GM23338 (cell line): Measurements from ENCODE around the gene CCDC174. TPM values are rescaled to one million over a fixed set of nuclear protein-coding genes. Genes with fewer than 3 reads are reported as not detected.

Experiments used
- ATAC-seq: fragments of 200-7000 bp; cut with Tn5 transposase; 3 replicates; pipeline ENCODE4 v1.9.1; 2020
- DNase-seq: peaks from one replicate; pipeline ENCODE4 v3.0.0-alpha.2; 2015; ENCODE audit warnings: low spot score
- H2AFZ ChIP-seq: fragments of 200-600 bp; sonication (generic); 2 replicates; pipeline ENCODE4 v1.8.0; 2016; ENCODE audit warnings: antibody characterized with exemption, mild to moderate bottlenecking, moderate library complexity
- H3F3A ChIP-seq: fragments of 200-600 bp; sonication (generic); replicated peaks from 2 replicates; pipeline ENCODE4 v1.8.0; 2017; ENCODE audit warnings: antibody characterized with exemption, mixed run types, low read depth
- H3K27ac ChIP-seq: fragments of 200-600 bp; sonication (generic); 2 replicates; pipeline ENCODE4 v1.6.1; 2016; ENCODE audit warnings: low read depth
- H3K27me3 ChIP-seq: fragments of 200-600 bp; sonication (generic); 2 replicates; pipeline ENCODE4 v1.8.0; 2016; ENCODE audit warnings: mild to moderate bottlenecking, mixed run types, moderate library complexity; ENCODE audit not compliant: insufficient read depth
- H3K36me3 ChIP-seq: fragments of 200-600 bp; sonication (generic); 2 replicates; pipeline ENCODE4 v1.8.0; 2016; ENCODE audit warnings: mild to moderate bottlenecking; ENCODE audit not compliant: insufficient read depth
- H3K4me1 ChIP-seq: fragments of 200-600 bp; sonication (generic); 2 replicates; pipeline ENCODE4 v1.8.0; 2016; ENCODE audit warnings: mild to moderate bottlenecking, moderate library complexity; ENCODE audit not compliant: insufficient read depth
- H3K4me2 ChIP-seq: fragments of 200-600 bp; sonication (generic); 2 replicates; pipeline ENCODE4 v1.7.1; 2017; ENCODE audit warnings: mixed run types
- H3K4me3 ChIP-seq: fragments of 200-600 bp; sonication (generic); 2 replicates; pipeline ENCODE4 v1.6.1; 2016; ENCODE audit warnings: mixed run types
- H3K79me2 ChIP-seq: fragments of 200-600 bp; sonication (generic); replicated peaks from 2 replicates; pipeline ENCODE4 v1.8.0; 2017; ENCODE audit warnings: mild to moderate bottlenecking; ENCODE audit not compliant: insufficient read depth
- H3K9me2 ChIP-seq: fragments of 200-600 bp; sonication (generic); 2 replicates; pipeline ENCODE4 v1.8.0; 2017; ENCODE audit not compliant: insufficient read depth
- H4K20me1 ChIP-seq: fragments of 200-600 bp; sonication (generic); replicated peaks from 2 replicates; pipeline ENCODE4 v1.8.0; 2017; ENCODE audit warnings: mild to moderate bottlenecking; ENCODE audit not compliant: insufficient read depth
- H3K27ac Mint-ChIP-seq: 2 replicates; pipeline ENCODE4 v1.8.0; 2020; ENCODE audit warnings: inconsistent platforms, mild to moderate bottlenecking, moderate library complexity, mixed read lengths
- H3K27me3 Mint-ChIP-seq: 3 replicates; pipeline ENCODE4 v1.8.0; 2022; ENCODE audit warnings: low read depth, mild to moderate bottlenecking, moderate library complexity, mixed read lengths, inconsistent platforms; ENCODE audit not compliant: insufficient read depth, poor library complexity
- H3K36me3 Mint-ChIP-seq: 3 replicates; pipeline ENCODE4 v1.8.0; 2021; ENCODE audit warnings: low read depth, mild to moderate bottlenecking, inconsistent platforms, moderate library complexity, mixed read lengths
- H3K4me1 Mint-ChIP-seq: 3 replicates; pipeline ENCODE4 v1.8.0; 2020; ENCODE audit warnings: mild to moderate bottlenecking, inconsistent platforms, mixed read lengths
- H3K4me3 Mint-ChIP-seq: 3 replicates; pipeline ENCODE4 v1.8.0; 2021; ENCODE audit warnings: moderate library complexity, mild to moderate bottlenecking, inconsistent platforms, mixed read lengths
- H3K9me3 Mint-ChIP-seq: 3 replicates; pipeline ENCODE4 v1.8.0; 2020; ENCODE audit warnings: moderate library complexity, mild to moderate bottlenecking, inconsistent platforms, mixed read lengths
- CREB1 ChIP-seq: fragments of 250-450 bp; sonication (Bioruptor Pico); IDR thresholded peaks from 2 replicates; pipeline ENCODE4 v1.5.0; 2020; ENCODE audit warnings: low read depth, mild to moderate bottlenecking, moderate library complexity
- EZH2 ChIP-seq: fragments of 200-600 bp; sonication (generic); IDR thresholded peaks from one replicate; pipeline ENCODE4 v1.8.0; 2017; ENCODE audit warnings: antibody characterized with exemption, mild to moderate bottlenecking, low read depth; ENCODE audit not compliant: unreplicated experiment
- EZH2phosphoT487 ChIP-seq: fragments of 200-600 bp; sonication (generic); IDR thresholded peaks from one replicate; pipeline ENCODE4 v1.8.1; 2018; ENCODE audit warnings: antibody characterized with exemption; ENCODE audit not compliant: unreplicated experiment
- JUNB ChIP-seq: IDR thresholded peaks from one replicate; pipeline ENCODE4 v1.6.1; 2016; ENCODE audit warnings: antibody characterized with exemption; ENCODE audit not compliant: unreplicated experiment
- NANOG ChIP-seq: IDR thresholded peaks from 2 replicates; pipeline ENCODE4 v1.6.1; 2016; ENCODE audit warnings: antibody characterized with exemption, borderline replicate concordance
- POLR2AphosphoS5 ChIP-seq: IDR thresholded peaks from 2 replicates; pipeline ENCODE4 v1.6.1; 2016; ENCODE audit warnings: antibody characterized with exemption, low read depth
- STAT1 ChIP-seq: IDR thresholded peaks from one replicate; pipeline ENCODE4 v1.6.1; 2016; ENCODE audit warnings: antibody characterized with exemption; ENCODE audit not compliant: unreplicated experiment
- ZNF114 ChIP-seq: fragments of 250-450 bp; sonication (Bioruptor Pico); IDR thresholded peaks from 2 replicates; pipeline ENCODE4 v1.5.0; 2020; ENCODE audit warnings: mild to moderate bottlenecking, moderate library complexity
- ZNF331 ChIP-seq: fragments of 250-450 bp; sonication (Bioruptor Pico); IDR thresholded peaks from 2 replicates; pipeline ENCODE4 v1.5.0; 2020; ENCODE audit warnings: low read depth, mild to moderate bottlenecking, moderate library complexity
- polyA plus RNA-seq: library from polyadenylated mRNA; unstranded; fragments of >200 nt; fragmentation: Nextera tagmentation; extraction: Ambion mirVana; gene quantifications from 2 replicates; pipeline ENCODE4 v1.2.1, GENCODE V29; 2016
- total RNA-seq: library from RNA; depleted of rRNA; stranded (reverse); fragments of >200 nt; shearing (Covaris generic); gene quantifications from 2 replicates; pipeline ENCODE4 v1.2.3, GENCODE V29; 2014
- TF ChIP-seq, protein P1 (sequence below): fragments of 250-450 bp; sonication (Bioruptor Pico); IDR thresholded peaks from 2 replicates; pipeline ENCODE4 v1.5.0; 2020; ENCODE audit warnings: mild to moderate bottlenecking, moderate library complexity
- TF ChIP-seq, protein P2 (sequence below), 2 experiments: fragments of 200-600 bp in 1 of 2; sonication (generic) in 1 of 2; conservative IDR thresholded peaks; 2 replicates each; pipeline versions ENCODE4 v1.5.1 to v1.6.1; 2016 to 2017; ENCODE audit warnings: antibody characterized with exemption in 2 of 2, low read depth in 2 of 2, mild to moderate bottlenecking in 2 of 2, moderate library complexity in 1 of 2
- TF ChIP-seq, protein P3 (sequence below): IDR thresholded peaks from 2 replicates; pipeline ENCODE4 v1.6.1; 2016; ENCODE audit warnings: antibody characterized with exemption
- TF ChIP-seq, protein P4 (sequence below): IDR thresholded peaks from one replicate; pipeline ENCODE4 v1.6.1; 2018; ENCODE audit warnings: antibody characterized with exemption; ENCODE audit not compliant: unreplicated experiment

Gene CCDC174
- total and polyA plus RNA-seq, 2 experiments from 2014 or later: 11.2 to 46.3 TPM

DNA sequence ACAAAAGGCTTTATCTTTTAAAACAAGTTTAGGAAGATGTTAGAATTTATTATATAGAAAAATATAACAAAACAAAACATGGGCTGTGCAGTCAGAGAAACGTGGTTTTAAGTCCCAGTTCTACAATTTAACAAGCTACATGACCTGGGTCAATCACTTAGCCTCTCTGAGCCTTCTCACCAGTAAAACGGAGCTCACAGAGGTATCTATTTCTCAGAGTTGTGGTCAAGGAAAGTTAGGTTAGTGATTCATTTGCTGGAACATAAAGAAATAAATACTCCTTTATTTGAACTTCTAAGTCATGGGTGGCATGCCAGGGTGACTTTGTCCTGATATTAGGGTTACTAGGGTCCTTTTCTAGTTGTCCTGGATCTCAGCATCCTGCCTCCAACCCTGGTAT, 10.8 kb upstream of the CCDC174 start:
- Histone ChIP-seq H3K9me2 (no peaks in the 10 kb centered on the region), H3K4me3 (no peak overlapping the region), H3K79me2 (no peaks in the 10 kb centered on the region), H3K36me3 (no peaks in the 10 kb centered on the region), H3K4me2 (no peak overlapping the region), H2AFZ (no peak overlapping the region), H3F3A (no peaks in the 10 kb centered on the region), H3K27ac (no peak overlapping the region), H4K20me1 (no peaks in the 10 kb centered on the region), H3K27me3 (peaks cover 4% of the 10 kb centered on the region; the same call in 1 of the 2 replicates), H3K4me1 (peaks cover 6% of the 10 kb centered on the region)
- ATAC-seq: no peak
- H3K4me3 Mint-ChIP-seq: no peak overlapping the region
- H3K27ac Mint-ChIP-seq: no peak overlapping the region
- H3K9me3 Mint-ChIP-seq: no peaks in the 10 kb centered on the region
- no peaks in the 10 kb centered on the region for H3K27me3 Mint-ChIP-seq
- no peak for DNase-seq
- TF ChIP-seq JUNB (no peak), EZH2phosphoT487 (no peak), STAT1 (no peak), ZNF331 (CRISPR knock-in tag) (no peak), EZH2 (no peak), NANOG (no peak), POLR2AphosphoS5 (no peak), ZNF114 (no peak), CREB1 (CRISPR knock-in tag) (no peak)
- TF ChIP-seq, protein P1, sequence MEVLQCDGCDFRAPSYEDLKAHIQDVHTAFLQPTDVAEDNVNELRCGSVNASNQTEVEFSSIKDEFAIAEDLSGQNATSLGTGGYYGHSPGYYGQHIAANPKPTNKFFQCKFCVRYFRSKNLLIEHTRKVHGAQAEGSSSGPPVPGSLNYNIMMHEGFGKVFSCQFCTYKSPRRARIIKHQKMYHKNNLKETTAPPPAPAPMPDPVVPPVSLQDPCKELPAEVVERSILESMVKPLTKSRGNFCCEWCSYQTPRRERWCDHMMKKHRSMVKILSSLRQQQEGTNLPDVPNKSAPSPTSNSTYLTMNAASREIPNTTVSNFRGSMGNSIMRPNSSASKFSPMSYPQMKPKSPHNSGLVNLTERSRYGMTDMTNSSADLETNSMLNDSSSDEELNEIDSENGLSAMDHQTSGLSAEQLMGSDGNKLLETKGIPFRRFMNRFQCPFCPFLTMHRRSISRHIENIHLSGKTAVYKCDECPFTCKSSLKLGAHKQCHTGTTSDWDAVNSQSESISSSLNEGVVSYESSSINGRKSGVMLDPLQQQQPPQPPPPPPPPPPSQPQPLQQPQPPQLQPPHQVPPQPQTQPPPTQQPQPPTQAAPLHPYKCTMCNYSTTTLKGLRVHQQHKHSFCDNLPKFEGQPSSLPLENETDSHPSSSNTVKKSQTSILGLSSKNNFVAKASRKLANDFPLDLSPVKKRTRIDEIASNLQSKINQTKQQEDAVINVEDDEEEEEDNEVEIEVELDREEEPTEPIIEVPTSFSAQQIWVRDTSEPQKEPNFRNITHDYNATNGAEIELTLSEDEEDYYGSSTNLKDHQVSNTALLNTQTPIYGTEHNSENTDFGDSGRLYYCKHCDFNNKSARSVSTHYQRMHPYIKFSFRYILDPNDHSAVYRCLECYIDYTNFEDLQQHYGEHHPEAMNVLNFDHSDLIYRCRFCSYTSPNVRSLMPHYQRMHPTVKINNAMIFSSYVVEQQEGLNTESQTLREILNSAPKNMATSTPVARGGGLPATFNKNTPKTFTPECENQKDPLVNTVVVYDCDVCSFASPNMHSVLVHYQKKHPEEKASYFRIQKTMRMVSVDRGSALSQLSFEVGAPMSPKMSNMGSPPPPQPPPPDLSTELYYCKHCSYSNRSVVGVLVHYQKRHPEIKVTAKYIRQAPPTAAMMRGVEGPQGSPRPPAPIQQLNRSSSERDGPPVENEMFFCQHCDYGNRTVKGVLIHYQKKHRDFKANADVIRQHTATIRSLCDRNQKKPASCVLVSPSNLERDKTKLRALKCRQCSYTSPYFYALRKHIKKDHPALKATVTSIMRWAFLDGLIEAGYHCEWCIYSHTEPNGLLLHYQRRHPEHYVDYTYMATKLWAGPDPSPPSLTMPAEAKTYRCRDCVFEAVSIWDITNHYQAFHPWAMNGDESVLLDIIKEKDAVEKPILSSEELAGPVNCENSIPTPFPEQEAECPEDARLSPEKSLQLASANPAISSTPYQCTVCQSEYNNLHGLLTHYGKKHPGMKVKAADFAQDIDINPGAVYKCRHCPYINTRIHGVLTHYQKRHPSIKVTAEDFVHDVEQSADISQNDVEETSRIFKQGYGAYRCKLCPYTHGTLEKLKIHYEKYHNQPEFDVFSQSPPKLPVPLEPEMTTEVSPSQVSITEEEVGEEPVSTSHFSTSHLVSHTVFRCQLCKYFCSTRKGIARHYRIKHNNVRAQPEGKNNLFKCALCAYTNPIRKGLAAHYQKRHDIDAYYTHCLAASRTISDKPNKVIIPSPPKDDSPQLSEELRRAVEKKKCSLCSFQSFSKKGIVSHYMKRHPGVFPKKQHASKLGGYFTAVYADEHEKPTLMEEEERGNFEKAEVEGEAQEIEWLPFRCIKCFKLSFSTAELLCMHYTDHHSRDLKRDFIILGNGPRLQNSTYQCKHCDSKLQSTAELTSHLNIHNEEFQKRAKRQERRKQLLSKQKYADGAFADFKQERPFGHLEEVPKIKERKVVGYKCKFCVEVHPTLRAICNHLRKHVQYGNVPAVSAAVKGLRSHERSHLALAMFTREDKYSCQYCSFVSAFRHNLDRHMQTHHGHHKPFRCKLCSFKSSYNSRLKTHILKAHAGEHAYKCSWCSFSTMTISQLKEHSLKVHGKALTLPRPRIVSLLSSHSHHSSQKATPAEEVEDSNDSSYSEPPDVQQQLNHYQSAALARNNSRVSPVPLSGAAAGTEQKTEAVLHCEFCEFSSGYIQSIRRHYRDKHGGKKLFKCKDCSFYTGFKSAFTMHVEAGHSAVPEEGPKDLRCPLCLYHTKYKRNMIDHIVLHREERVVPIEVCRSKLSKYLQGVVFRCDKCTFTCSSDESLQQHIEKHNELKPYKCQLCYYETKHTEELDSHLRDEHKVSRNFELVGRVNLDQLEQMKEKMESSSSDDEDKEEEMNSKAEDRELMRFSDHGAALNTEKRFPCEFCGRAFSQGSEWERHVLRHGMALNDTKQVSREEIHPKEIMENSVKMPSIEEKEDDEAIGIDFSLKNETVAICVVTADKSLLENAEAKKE: no peak
- TF ChIP-seq, protein P2, sequence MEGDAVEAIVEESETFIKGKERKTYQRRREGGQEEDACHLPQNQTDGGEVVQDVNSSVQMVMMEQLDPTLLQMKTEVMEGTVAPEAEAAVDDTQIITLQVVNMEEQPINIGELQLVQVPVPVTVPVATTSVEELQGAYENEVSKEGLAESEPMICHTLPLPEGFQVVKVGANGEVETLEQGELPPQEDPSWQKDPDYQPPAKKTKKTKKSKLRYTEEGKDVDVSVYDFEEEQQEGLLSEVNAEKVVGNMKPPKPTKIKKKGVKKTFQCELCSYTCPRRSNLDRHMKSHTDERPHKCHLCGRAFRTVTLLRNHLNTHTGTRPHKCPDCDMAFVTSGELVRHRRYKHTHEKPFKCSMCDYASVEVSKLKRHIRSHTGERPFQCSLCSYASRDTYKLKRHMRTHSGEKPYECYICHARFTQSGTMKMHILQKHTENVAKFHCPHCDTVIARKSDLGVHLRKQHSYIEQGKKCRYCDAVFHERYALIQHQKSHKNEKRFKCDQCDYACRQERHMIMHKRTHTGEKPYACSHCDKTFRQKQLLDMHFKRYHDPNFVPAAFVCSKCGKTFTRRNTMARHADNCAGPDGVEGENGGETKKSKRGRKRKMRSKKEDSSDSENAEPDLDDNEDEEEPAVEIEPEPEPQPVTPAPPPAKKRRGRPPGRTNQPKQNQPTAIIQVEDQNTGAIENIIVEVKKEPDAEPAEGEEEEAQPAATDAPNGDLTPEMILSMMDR (conservative IDR thresholded peaks at IDR 0.05; ENCODE audit: low read depth in 2 of 2): no peak
- TF ChIP-seq, protein P3, sequence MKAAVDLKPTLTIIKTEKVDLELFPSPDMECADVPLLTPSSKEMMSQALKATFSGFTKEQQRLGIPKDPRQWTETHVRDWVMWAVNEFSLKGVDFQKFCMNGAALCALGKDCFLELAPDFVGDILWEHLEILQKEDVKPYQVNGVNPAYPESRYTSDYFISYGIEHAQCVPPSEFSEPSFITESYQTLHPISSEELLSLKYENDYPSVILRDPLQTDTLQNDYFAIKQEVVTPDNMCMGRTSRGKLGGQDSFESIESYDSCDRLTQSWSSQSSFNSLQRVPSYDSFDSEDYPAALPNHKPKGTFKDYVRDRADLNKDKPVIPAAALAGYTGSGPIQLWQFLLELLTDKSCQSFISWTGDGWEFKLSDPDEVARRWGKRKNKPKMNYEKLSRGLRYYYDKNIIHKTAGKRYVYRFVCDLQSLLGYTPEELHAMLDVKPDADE: no peak
- TF ChIP-seq, protein P4, sequence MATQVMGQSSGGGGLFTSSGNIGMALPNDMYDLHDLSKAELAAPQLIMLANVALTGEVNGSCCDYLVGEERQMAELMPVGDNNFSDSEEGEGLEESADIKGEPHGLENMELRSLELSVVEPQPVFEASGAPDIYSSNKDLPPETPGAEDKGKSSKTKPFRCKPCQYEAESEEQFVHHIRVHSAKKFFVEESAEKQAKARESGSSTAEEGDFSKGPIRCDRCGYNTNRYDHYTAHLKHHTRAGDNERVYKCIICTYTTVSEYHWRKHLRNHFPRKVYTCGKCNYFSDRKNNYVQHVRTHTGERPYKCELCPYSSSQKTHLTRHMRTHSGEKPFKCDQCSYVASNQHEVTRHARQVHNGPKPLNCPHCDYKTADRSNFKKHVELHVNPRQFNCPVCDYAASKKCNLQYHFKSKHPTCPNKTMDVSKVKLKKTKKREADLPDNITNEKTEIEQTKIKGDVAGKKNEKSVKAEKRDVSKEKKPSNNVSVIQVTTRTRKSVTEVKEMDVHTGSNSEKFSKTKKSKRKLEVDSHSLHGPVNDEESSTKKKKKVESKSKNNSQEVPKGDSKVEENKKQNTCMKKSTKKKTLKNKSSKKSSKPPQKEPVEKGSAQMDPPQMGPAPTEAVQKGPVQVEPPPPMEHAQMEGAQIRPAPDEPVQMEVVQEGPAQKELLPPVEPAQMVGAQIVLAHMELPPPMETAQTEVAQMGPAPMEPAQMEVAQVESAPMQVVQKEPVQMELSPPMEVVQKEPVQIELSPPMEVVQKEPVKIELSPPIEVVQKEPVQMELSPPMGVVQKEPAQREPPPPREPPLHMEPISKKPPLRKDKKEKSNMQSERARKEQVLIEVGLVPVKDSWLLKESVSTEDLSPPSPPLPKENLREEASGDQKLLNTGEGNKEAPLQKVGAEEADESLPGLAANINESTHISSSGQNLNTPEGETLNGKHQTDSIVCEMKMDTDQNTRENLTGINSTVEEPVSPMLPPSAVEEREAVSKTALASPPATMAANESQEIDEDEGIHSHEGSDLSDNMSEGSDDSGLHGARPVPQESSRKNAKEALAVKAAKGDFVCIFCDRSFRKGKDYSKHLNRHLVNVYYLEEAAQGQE: no peak
- H3K4me1 Mint-ChIP-seq: peaks cover 4% of the 10 kb centered on the region; the same call in 2 of the 3 replicates
- H3K36me3 Mint-ChIP-seq: no peaks in the 10 kb centered on the region
